Amniotic stem cell (primary cell): ENCODE results near the gene VPS13D.

Experiments
- DNase-seq: peaks from one replicate; lab custom pipeline; 2025; lab: John Stamatoyannopoulos, UW

The VPS13D gene

GRCh38 chr1:12232221-12232620, 2.4 kb downstream of the VPS13D start:
- DNase-seq = no peak

DNA sequence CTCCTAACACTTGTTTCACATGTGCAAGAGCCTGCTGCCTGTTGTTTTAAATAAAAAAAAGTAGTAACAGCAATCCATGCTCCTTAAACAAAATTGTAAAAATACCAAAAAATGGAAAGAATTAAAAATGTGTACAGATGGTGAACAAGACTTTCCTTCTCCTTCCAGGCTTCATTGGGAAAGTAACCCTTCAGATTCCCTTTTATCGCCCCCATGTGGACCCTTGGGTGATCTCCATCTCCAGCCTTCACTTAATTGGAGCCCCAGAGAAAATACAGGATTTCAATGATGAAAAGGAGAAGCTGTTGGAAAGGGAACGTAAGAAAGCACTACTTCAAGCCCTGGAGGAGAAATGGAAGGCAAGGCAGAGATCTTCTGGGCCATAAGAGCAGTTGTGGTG, 14.2 kb downstream of the VPS13D start:
- no peak for DNase-seq

- DNase-seq = no peak
These were observed 14.8 kb downstream of the VPS13D start for GRCh38 chr1:12244585-12244984.

- no peak for DNase-seq
These were observed 15.3 kb downstream of the VPS13D start for GRCh38 chr1:12245116-12245515.

DNA sequence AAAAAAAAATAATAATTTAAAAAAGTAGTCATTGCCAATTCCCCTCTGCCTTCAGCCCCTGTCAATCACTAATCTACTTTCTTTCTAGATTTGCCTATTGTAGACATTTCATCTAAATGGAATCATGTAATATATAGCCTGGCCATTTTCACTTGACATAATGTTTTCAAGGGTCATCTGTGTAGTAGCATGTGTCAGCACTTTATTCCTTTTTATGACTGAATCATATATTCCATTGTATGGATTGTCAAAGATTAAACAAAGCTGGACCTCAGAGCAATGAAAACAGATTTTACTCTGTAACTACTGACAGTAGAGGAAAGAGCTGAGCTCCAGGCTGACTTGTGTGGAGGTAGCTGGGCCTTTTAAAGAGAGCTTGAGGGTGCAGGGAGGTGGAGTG, 15.9 kb downstream of the VPS13D start:
- DNase-seq = no peak

- DNase-seq = no peak
These were observed 16.8 kb downstream of the VPS13D start for GRCh38 chr1:12246584-12246983.

DNA sequence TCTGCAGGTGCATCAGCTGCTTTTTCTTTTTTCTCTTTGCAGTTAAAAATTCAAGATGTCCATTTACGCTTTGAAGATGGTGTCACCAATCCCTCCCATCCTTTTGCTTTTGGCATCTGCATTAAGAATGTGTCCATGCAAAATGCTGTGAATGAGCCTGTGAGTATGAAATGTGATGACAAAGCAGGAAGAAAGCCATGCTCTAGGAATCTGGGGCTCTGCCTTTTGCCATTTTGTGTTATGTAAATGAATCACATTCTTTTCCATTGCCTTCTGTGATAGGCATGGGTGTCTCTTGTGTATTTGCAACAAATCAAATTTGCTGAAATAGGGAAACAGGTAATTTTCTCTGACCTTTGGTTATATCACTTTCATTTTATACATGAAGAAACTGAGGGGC, 19.4 kb downstream of the VPS13D start:
- DNase-seq = no peak

DNA sequence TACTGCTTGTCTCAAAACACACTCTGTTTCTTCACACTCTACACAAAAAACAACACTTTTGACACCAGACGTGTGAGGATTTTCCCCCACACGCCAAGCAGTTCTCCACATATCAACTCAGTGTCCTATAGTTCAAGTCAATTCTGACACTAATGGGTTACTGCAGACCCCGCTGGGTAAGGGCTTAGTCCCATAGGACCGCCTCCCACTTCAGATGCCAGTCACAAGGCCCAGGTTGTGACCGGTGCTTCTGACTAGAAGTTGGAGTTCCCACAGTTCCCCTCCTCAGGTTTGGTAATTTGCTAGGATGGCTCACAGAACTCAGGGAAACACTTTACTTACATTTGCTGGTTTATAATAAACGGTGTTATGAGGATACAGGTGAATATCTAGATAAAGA, 19.9 kb downstream of the VPS13D start:
- no peak for DNase-seq

DNA sequence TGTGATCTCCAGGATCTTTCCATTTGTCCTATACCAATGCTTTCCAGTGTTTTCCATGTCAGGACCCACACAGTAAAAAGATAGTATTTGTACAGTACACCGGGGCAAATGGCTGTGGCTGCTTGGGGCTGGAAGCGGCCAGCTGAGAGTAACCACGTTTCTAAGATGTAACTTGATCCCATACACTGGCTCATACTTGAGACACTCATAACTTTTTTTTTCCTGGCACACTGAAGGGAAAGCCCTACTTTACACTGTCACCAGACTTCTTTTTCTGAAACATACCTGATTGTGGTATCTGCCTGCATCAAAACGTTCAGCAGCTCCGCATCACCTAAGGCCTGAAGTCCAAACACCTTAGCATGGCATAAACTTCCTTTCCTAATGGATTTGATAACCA, 21.6 kb downstream of the VPS13D start:
- DNase-seq = no peak

DNA sequence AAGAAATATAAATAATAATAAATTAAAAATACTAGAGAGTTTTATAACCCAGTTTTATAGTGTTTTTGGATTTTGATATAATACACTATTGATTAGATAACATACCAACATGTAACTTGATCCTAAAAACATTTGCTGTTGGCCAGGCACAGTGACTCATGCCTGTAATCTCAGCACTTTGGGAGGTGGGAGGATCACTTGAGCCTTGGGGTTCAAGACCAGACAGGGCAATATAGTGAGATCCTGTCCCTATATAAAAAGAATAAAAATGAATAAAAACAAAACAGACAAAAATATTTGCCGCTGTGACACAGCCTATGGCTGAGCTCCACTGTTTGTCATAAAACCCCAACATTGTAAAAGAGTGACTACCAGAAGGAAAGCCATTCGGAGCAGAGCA, 26.1 kb downstream of the VPS13D start:
- DNase-seq = no peak

DNA sequence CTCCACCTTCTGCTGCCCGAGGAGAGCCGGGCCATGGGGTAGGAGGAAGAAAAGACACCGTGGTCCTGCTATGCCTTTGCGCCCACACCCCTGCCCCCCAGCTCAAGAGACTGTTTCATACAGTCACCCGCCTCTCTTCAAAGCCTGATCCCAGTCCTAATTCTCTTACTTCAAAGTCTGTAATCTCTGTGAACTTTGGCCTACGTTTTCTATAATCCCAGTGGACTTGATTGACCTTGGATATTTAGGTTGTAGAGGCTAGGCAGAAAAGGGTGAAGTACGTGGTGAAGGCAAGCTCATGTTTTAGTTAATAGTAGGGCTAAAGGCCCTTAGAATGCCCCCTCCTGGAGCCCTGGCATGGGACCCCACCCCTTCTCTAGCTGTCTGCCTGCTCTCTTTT, 28.4 kb downstream of the VPS13D start:
- DNase-seq = no peak

GRCh38 chr1:12269351-12269750, 39.5 kb downstream of the VPS13D start:
- no peak for DNase-seq

GRCh38 chr1:12271033-12271432, 41.2 kb downstream of the VPS13D start:
- no peak for DNase-seq

DNA sequence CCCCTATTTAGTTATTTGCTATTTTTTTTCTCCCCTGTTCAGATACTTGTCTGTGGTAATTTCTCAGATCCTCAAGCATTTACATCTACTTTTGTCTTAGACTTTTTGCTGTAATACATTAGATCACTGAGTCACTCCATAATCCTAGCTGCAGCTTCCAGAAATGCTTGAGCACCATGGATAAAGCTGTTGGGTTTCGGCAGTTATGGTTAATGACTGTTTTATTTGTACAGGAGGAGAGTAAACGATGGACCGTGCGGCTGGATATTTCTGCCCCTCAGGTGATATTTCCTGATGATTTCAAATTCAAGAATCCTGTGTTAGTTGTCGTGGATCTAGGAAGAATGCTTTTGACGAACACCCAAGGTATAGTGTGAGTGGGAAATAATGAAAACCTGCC, 42.9 kb downstream of the VPS13D start:
- DNase-seq = no peak

GRCh38 chr1:12275370-12275769, 45.5 kb downstream of the VPS13D start:
- no peak for DNase-seq

- DNase-seq = no peak
These were observed 46.4 kb downstream of the VPS13D start for GRCh38 chr1:12276225-12276624.

DNA sequence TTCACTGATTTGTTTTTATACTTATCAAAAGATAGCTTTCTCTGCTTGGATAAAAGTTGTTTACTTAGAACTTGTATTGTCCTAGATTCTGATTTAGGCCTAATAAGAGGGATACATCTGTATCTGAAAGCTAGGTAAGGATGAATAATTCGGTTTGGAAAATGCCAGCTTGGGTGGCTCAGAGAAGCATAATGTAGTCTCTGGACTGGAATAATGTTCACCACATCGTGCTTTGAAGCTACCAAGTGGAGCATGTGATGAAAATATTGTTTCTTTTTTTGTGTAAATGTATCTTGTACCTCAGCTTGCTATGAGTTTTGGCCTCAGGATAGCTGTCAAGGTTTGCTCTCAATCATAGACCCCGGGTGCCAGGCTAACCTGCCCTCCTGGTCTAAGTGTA, 49.2 kb downstream of the VPS13D start:
- no peak for DNase-seq

DNA sequence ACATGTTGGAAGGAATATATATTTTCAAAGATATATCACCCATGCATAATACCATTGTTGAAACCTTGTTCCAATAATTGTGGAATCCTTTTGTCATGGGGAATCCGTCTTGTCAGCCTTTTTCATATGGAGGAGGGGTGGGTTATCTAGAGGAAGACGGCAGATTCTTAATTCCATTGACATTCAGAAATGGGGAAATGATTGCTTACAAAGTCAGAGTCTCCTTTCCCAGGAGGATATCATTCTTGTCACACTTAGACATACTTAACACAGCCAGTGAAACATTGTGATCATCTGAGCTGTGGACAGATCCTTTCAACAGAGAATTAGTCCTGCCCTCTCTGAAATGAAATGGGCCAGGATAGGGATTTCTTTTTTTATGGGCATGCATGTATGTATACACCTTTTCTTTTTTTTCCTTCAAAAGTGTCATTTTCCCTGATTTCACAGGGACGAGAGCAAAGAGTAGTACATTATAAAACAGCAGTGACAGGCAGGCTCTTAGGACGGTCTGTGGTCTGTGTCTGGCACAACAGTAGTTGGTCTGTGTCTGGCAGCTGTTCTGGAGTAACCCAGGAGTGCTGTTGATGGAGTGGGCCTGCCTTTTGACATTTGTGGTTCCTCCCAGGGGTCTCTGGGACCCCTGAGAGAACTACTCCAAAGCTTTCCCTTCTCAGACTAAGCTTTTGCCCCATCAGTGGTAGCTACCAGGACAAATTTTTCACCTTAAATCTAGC, 50.1 kb downstream of the VPS13D start:
- no peak for DNase-seq

GRCh38 chr1:12282142-12282541, 52.3 kb downstream of the VPS13D start:
- no peak for DNase-seq

GRCh38 chr1:12284486-12284885, 54.7 kb downstream of the VPS13D start:
- no peak for DNase-seq

DNA sequence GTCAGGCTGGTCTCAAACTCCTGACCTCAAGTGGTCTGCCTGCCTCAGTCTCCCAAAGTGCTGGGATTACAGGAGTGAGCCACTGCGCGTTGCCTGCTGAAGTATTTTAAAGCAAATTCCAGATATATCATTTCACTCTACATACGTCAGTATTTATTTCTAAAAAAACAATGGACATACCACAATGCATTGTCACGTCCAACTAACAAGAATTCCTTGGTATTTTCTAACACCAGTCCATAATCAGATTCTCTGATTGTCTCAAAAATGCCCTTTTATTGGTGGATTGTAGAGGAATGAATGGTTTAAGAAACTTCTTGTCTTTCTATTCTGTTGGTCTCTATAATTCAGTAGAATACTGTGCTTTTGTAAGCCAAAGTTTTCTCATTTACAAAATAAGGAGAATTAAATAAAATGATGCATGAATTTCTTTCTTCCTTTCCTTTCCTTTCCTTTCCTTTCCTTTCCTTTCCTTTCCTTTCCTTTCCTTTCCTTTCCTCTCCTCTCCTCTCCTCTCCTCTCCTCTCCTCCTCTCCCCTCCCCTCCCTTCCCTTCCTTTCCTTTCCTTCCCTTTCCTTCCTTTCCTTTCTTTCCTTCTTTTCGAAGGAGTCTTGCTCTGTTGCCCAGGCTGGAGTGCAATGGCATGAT, 55.8 kb downstream of the VPS13D start:
- DNase-seq = no peak

- DNase-seq = no peak
These were observed 58.0 kb downstream of the VPS13D start for GRCh38 chr1:12287869-12288268.

- no peak for DNase-seq
These were observed 61.0 kb downstream of the VPS13D start for GRCh38 chr1:12290828-12291227.

DNA sequence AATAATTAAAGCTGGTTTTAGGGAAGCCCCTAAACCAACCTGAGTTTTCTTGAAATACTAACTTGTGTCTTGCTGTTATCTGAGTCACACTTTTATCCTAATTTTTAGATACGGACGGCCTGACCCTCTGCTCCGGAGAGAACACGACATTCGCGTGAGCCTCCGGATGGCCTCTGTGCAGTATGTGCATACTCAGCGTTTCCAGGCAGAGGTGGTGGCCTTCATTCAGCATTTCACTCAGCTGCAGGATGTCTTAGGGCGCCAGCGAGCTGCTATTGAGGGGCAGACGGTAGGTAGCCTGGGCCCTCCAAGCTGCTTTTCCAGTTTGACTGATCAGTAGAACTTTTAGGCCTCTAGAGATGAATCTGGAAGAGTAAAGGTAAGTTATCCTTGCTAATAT, 63.6 kb downstream of the VPS13D start:
- DNase-seq = no peak
